ENCODE data around the gene ADAMTSL1. TPM values are rescaled to one million over a fixed set of nuclear protein-coding genes. Genes with fewer than 3 reads are reported as not detected.

Gene ADAMTSL1
- total and polyA plus RNA-seq, 4 donors = 0.31 to 3.4 (median 1.9) TPM

DNA sequence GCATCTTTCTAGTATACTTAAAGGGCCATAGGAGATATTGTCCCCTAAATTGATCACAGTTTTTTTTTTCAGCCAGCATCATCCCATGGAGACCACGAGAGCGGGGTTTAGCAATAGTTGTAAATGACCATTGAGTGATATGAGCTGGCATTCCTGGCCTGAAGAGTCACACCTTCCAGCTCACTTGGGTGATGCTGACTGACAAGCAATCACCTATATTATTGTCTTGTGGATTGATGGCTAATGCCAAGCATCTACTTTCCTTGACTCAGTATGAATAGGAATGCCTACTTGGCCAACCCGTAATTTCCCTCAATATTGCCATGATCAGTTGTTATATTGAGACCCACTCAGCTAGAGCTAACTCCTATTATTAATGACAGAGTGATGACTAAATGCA, 70.5 kb downstream of the ADAMTSL1 start:
- Histone ChIP-seq H3K27me3 (ENCODE audit: control insufficient read depth in 4 of 4, insufficient read depth in 4 of 4, low read length in 3 of 4) (no peaks in the 10 kb centered on the region), H3K9ac (ENCODE audit: low read depth in 1 of 2, low read length in 2 of 2) (no peak overlapping the region), H3K36me3 (ENCODE audit: control insufficient read depth in 4 of 4, insufficient read depth in 3 of 4, low read depth in 1 of 4, low read length in 3 of 4) (no peaks in the 10 kb centered on the region), H3K9me3 (ENCODE audit: control insufficient read depth in 4 of 4, low read length in 3 of 4) (no peaks in the 10 kb centered on the region), H3K4me1 (ENCODE audit: control insufficient read depth in 4 of 4, insufficient read depth in 4 of 4, low read length in 3 of 4) (no peaks in the 10 kb centered on the region), H3K4me3 (ENCODE audit: low read depth in 1 of 3, low read length in 3 of 3) (no peak overlapping the region), H3K27ac (ENCODE audit: low read depth in 1 of 2, low read length in 2 of 2) (no peak overlapping the region)
- TF ChIP-seq RAD21 (IDR thresholded peaks at IDR 0.05) (no peak), EGR1 (IDR thresholded peaks at IDR 0.05; ENCODE audit: low read depth in 2 of 2) (no peak), YY1 (IDR thresholded peaks at IDR 0.05) (no peak), TAF1 (conservative IDR thresholded peaks at IDR 0.05) (no peak), GABPA (IDR thresholded peaks at IDR 0.05 in 1 of 2, conservative IDR thresholded peaks at IDR 0.05 in 1 of 2) (no peak), HNF4G (IDR thresholded peaks at IDR 0.05) (no peak), HNF4A (conservative IDR thresholded peaks at IDR 0.05) (no peak), JUND (IDR thresholded peaks at IDR 0.05) (no peak), NR2F2 (IDR thresholded peaks at IDR 0.05) (no peak)
- TF ChIP-seq, protein P1, sequence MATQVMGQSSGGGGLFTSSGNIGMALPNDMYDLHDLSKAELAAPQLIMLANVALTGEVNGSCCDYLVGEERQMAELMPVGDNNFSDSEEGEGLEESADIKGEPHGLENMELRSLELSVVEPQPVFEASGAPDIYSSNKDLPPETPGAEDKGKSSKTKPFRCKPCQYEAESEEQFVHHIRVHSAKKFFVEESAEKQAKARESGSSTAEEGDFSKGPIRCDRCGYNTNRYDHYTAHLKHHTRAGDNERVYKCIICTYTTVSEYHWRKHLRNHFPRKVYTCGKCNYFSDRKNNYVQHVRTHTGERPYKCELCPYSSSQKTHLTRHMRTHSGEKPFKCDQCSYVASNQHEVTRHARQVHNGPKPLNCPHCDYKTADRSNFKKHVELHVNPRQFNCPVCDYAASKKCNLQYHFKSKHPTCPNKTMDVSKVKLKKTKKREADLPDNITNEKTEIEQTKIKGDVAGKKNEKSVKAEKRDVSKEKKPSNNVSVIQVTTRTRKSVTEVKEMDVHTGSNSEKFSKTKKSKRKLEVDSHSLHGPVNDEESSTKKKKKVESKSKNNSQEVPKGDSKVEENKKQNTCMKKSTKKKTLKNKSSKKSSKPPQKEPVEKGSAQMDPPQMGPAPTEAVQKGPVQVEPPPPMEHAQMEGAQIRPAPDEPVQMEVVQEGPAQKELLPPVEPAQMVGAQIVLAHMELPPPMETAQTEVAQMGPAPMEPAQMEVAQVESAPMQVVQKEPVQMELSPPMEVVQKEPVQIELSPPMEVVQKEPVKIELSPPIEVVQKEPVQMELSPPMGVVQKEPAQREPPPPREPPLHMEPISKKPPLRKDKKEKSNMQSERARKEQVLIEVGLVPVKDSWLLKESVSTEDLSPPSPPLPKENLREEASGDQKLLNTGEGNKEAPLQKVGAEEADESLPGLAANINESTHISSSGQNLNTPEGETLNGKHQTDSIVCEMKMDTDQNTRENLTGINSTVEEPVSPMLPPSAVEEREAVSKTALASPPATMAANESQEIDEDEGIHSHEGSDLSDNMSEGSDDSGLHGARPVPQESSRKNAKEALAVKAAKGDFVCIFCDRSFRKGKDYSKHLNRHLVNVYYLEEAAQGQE (IDR thresholded peaks at IDR 0.05) = no peak
- TF ChIP-seq, protein P2, sequence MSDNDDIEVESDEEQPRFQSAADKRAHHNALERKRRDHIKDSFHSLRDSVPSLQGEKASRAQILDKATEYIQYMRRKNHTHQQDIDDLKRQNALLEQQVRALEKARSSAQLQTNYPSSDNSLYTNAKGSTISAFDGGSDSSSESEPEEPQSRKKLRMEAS (IDR thresholded peaks at IDR 0.05) = no peak
- TF ChIP-seq, protein P3, sequence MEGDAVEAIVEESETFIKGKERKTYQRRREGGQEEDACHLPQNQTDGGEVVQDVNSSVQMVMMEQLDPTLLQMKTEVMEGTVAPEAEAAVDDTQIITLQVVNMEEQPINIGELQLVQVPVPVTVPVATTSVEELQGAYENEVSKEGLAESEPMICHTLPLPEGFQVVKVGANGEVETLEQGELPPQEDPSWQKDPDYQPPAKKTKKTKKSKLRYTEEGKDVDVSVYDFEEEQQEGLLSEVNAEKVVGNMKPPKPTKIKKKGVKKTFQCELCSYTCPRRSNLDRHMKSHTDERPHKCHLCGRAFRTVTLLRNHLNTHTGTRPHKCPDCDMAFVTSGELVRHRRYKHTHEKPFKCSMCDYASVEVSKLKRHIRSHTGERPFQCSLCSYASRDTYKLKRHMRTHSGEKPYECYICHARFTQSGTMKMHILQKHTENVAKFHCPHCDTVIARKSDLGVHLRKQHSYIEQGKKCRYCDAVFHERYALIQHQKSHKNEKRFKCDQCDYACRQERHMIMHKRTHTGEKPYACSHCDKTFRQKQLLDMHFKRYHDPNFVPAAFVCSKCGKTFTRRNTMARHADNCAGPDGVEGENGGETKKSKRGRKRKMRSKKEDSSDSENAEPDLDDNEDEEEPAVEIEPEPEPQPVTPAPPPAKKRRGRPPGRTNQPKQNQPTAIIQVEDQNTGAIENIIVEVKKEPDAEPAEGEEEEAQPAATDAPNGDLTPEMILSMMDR (IDR thresholded peaks at IDR 0.05; ENCODE audit: low read depth, low read length, missing input control) = no peak
- TF ChIP-seq, protein P4, sequence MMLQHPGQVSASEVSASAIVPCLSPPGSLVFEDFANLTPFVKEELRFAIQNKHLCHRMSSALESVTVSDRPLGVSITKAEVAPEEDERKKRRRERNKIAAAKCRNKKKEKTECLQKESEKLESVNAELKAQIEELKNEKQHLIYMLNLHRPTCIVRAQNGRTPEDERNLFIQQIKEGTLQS (IDR thresholded peaks at IDR 0.05) = no peak
- no peak for DNase-seq (ENCODE audit: low spot score)
- 88% methylated on average over 3 of the region's 3 CpGs for WGBS

DNA sequence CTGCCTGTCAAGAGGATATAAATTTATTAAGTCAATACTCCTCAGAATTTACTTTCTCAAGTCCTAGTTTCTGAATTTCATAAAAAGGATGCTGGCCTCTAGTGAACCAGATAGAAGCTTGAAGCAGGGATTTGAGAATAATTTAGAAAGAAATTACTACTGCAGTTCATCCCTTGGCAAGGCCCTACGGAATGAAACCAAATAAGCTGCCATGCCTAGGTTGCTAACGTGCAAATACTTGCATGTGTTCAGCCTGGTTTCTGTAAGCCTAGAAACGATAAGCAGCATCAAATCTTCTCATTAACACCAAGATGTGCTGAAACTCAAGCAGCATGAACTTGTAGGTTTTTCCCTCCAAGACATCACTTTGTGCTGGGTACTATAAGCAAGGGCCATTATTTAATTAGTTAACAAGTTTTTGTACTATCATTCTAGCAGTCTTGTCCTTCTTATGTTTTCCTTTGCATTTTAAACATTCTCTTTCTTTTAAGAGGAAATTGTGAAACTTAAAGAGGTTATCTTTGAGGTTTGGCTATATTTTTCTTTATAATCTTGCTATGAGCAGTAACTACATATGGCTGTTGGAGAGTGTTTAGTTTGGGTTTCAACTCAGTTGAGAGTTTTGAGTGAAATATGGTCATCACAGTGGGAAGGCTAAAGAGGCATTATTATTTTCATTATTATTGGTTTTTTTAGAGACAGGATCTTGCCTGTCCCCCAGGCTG, 71.8 kb downstream of the ADAMTSL1 start:
- H3K9ac ChIP-seq (ENCODE audit: low read depth in 1 of 2, low read length in 2 of 2) = no peak overlapping the region
- H3K4me1 ChIP-seq (ENCODE audit: control insufficient read depth in 4 of 4, insufficient read depth in 4 of 4, low read length in 3 of 4) = no peaks in the 10 kb centered on the region
- H3K27me3 ChIP-seq (ENCODE audit: control insufficient read depth in 4 of 4, insufficient read depth in 4 of 4, low read length in 3 of 4) = no peaks in the 10 kb centered on the region
- no peak overlapping the region for H3K4me3 ChIP-seq (ENCODE audit: low read depth in 1 of 3, low read length in 3 of 3)
- TF ChIP-seq, protein P1 (IDR thresholded peaks at IDR 0.05) = no peak
- TF ChIP-seq, protein P2 (IDR thresholded peaks at IDR 0.05) = no peak
- no peak overlapping the region for H3K27ac ChIP-seq (ENCODE audit: low read depth in 1 of 2, low read length in 2 of 2)
- no peaks in the 10 kb centered on the region for H3K36me3 ChIP-seq (ENCODE audit: control insufficient read depth in 4 of 4, insufficient read depth in 3 of 4, low read depth in 1 of 4, low read length in 3 of 4)
- DNase-seq (ENCODE audit: low spot score) = no peak
- WGBS = 85% methylated on average over 3 of the region's 3 CpGs
- no peaks in the 10 kb centered on the region for H3K9me3 ChIP-seq (ENCODE audit: control insufficient read depth in 4 of 4, low read length in 3 of 4)
